ENCODE results near the gene GSE1.

GSE1 gene

GRCh38 chr16:85646358-85646907 lies 33.3 kb downstream of the GSE1 start:
- no peak for DNase-seq (ENCODE audit: low read depth in 2 of 2)

GRCh38 chr16:85646976-85647375 lies 33.9 kb downstream of the GSE1 start:
- no peak for DNase-seq (ENCODE audit: low read depth in 2 of 2)

GRCh38 chr16:85648070-85648714 lies 35.1 kb downstream of the GSE1 start:
- DNase-seq (ENCODE audit: low read depth in 2 of 2) = no peak

DNA sequence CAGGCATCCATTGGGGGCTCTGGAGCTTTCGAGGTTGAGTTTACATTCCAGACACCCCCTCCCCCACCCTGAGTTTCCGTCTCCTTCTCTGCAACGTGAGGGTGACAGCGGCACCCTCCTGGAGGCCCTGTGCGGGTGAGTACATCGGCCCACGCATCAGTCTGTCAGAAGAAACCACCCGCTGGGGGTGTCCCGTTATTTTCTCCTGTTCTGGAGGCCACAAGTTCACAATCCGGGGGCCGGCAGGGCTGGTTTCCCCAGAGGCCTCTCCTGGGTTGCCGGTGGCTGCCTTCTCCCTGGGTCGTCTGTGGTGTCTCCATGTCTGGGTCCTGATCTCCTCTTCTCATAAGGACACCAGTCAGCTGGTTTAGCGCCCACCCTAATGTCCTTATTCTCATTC lies 35.7 kb downstream of the GSE1 start:
- no peak for DNase-seq (ENCODE audit: low read depth in 2 of 2)

DNA sequence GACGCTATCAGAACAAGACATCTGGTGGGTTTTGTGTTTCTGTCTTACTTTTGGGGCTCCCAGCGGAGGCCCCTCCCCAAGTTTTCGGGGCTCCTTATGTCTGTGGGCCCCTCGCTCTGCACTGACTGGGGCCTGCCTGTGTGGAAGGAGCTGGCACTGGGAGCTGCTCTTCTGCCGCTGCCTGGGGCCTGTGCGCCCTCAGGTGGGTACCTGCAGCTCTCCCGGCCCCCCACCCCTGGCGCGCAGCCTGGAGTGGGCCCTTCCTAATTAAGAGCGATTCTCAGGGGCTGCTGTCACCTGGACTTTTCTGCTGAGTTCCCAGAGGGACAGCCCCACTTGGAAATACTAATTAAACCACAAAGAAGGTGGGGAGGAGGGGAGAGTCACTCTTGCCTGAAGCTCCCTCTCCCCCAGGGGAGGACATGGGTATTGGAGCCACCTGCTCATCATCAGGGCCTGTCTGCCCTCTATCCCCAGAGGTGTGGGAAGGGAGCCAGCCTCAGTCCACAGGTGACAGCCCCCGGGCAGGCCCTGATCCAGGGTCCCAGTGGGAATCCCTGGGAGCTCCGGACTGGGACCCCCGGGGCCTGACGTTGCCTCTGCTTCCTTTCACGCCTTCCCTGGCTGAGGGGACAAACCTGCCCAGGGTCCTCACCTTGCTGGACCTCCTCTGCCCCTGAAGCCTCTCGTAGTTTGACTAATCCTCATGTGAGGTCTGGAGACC lies 36.5 kb downstream of the GSE1 start:
- no peak for DNase-seq (ENCODE audit: low read depth in 2 of 2)

DNA sequence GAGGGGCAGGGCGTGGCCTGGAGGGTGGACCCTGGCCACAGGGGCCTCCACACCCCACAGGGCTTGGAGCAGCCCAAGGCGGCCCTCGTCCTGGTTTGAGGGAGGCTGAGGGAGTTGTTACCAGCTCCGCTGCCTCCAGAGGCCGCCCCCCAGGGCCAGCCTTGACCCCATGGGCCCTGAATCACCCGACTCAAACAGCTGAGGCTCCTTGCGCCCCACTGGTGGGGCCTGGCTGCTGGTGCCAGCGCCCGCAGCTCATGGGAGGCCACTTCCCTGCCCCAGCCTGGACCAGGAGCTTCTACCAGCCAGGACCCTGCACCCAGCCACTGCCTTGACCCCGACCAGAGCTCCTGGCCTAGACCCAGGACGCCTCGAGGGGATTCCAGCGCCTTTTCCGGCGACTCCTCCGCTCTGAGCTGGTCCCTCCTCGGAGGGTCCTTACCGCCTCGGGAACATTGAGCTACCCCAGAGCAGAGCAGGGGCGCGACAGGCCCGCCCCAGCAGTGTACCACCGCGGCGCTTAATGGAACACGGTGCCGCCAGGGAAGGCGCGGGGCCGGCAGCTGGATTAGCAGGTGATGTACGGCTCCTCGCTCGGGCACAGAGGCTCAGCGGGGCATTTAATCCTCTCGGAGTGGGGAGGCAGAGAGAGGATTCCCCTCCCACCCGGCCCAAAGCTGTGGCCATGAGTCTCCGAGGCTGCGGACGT lies 37.2 kb downstream of the GSE1 start:
- DNase-seq (ENCODE audit: low read depth in 2 of 2) = no peak

- DNase-seq (ENCODE audit: low read depth in 2 of 2) = no peak
Observed at GRCh38 chr16:85650844-85651628, 37.9 kb downstream of the GSE1 start.

GRCh38 chr16:85651629-85652430 lies 38.7 kb downstream of the GSE1 start:
- DNase-seq (ENCODE audit: low read depth in 2 of 2) = no peak

DNA sequence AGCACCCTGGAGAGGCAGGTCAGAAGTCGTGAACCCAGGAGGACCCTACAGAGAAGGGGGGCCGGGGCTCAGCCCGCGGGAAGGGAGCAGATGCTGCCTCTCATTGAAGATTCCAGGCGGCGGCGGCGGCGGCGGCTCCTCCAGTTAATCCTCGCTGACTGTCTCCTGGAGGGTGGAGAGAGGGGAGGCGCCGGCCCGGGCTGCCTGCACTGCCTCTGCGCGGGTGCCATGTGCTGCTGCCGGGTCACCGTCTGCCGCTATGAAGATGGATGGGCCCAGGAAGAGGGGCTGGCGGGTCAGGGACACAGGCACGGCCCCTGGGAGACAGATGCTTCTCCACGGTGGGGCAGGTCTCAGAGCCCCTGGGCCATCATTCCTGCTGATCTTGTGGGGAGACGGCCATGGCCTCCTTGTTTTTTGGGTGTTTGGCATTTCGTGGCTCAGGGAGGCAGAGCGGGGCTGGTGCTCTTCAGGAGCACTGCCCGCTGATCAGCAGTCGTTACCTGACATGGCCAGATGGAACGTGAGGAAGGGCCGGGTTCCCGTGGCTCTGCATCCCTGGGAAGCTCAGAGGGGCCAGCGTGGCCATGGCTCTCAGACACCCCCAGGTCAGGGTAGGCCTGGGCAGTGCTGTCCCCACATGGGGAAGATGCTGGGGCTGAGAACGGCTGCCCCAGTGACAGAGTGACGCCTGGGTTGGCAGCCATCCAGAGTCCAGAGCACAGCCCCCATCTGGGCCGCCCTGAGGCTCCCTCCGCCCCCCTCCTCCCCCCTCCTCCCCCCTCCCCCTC lies 39.5 kb downstream of the GSE1 start:
- no peak for DNase-seq (ENCODE audit: low read depth in 2 of 2)

DNA sequence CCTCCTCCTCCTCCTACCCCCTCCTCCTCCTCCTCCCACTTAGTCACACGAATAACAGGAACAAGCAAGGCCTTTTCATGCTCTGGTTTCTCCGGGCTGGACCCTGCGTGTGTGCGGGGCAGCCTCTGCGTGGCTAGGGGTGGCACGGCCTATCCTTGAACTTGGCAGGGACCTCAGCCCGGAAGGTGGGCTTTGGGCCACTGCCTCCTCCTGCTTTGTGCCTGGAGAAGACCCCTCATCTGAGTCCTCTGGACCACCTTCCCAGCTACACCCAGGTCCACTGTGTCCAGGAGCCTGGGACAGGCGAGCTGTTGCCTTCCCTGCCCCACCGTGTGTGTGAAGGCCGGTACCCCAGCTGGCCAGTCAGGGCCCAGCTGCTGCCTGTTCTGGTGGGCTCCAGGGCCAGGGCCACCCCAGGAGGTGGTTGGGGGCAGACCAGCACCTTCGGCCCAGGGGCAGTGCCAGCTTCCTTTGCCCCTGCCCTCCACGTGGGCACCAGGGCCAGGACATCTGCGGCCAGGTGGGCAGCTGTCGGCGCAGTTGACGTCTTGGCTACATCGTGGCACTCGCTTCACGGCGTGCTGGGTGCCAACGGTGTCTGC lies 40.3 kb downstream of the GSE1 start:
- no peak for DNase-seq (ENCODE audit: low read depth in 2 of 2)

- DNase-seq (ENCODE audit: low read depth in 2 of 2) = no peak
Observed at GRCh38 chr16:85654251-85655095, 41.4 kb downstream of the GSE1 start.

GRCh38 chr16:85655216-85656129 lies 42.4 kb downstream of the GSE1 start:
- no peak for DNase-seq (ENCODE audit: low read depth in 2 of 2)

- no peak for DNase-seq (ENCODE audit: low read depth in 2 of 2)
Observed at GRCh38 chr16:85656351-85657266, 43.5 kb downstream of the GSE1 start.

- DNase-seq (ENCODE audit: low read depth in 2 of 2) = no peak
Observed at GRCh38 chr16:85657267-85657650, 44.1 kb downstream of the GSE1 start.

- no peak for DNase-seq (ENCODE audit: low read depth in 2 of 2)
Observed at GRCh38 chr16:85657996-85658395, 44.9 kb downstream of the GSE1 start.

GRCh38 chr16:85658504-85659326 lies 45.6 kb downstream of the GSE1 start:
- DNase-seq (ENCODE audit: low read depth in 2 of 2) = no peak

All from stimulated activated CD8-positive, alpha-beta memory T cell treated with anti-CD3 and anti-CD28 coated beads, Interleukin-2, amount 100 ng/mL, for 1 hour (primary cell).